HG03097 (cell line): Measurements from ENCODE around the gene RHBDF2.
"Not testable (repeated sequence)": the region's sequence is repeated elsewhere in the genome, so short reads cannot be mapped to it uniquely, and the experiment has no call there.

Experiments used
- ATAC-seq: cut with Tn5 transposase; IDR thresholded peaks from one replicate; pipeline ENCODE4 v1.9.1; 2021; ENCODE audit not compliant: unreplicated experiment, low FRiP score

The RHBDF2 gene

DNA sequence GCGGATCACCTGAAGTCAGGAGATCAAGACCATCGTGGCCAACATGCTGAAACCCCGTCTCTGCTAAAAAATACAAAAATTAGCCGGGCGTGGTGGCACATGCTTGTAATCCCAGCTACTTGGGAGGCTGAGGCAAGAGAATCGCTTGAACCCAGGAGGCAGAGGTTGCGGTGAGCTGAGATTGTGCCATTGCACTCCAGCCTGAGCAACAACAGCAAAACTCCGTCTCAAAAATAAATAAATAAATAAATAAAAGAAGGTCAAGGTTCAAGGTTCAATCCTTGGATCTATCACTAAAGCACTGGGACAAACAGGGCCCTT is 24.2 kb upstream of the RHBDF2 start:
- ATAC-seq: not testable (repeated sequence)

DNA sequence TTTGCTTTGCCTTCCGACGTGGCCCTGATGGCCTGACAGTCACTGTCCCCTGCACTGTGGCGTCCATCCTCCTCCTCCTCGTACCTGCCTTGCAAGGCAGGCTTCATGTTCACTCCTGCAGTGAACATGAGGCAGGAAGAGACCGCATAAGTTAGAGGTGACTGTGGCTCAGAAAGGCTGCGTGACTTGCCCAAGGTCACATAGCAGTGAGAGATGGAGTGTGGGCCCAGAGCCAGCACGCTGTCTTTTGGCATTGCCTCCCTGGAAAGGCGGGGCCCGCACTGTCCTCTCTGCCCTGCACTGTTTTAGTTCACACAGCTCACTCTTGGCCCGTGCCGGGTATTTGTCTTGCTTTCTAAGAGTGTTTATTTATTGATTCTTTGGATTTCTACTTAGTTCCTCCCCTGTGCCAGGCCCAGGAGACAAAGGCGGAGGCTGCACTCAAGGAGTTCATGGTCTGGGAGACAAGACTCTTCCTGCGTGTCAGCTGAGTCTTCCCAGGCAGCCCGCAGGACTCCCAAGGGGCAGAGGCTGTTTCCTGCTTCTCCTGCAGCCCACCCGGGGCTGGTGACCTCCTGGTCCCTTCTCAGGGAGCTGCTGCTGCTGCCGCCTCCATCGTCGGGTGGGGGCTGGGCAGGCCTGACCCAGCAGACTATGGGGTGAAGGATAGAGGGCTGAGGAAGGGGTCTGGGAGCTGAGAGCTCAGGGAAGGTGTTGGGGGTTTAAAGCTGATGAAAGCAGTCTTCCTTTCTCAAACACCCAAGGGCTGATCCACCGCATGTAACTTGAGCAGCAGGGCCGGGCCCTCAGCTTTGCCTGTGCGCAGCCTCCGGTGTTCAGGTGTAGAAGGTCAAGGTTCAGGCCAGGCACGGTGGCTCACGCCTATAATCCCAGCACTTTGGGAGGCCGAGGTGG is 23.6 kb upstream of the RHBDF2 start:
- no peak for ATAC-seq

DNA sequence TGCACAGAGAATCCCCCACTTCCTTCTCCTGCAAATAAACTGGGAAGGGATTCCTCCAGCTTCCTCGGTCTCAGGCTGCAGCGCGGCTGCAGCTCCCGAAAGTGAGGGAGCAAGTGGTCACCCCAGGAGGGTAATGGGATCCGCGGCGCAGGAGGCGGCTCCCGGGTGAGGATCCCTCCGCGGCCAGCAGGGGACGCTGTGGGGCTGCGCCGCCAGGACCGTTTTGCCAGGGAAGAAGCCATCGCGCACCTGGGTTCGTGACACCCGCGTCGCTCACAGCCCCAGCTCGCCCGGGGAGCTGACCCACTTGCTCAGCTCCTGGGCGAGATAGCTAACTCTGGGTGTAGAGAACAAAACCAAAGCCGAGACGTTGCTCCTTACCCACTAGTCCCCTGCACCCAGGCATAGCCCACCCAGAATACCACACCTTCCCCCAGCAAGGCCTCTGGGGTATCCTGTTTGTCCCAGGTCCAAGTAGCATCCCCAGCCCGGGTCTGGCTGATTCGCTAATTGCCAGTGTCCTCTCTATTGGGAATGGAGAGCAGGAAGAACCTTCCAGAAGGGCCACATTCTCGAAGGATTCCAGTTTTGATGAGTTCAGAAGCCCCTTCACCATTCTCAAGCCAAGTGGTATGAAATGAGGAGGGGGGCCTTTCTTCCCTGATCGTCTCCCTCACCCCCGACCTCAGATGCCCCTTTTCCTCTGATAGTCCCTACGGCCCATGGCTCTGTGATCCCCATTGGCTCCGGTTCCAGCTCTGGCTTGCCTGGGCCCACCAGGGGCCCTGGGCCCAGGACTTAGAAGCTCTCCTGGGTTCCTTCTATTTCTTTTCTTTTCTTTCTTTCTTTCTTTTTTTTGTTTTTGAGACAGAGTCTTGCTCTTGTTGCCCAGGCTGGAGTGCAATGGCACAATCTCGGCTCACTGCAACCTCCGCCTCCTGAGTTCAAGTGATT is 22.1 kb upstream of the RHBDF2 start:
- ATAC-seq: no peak

DNA sequence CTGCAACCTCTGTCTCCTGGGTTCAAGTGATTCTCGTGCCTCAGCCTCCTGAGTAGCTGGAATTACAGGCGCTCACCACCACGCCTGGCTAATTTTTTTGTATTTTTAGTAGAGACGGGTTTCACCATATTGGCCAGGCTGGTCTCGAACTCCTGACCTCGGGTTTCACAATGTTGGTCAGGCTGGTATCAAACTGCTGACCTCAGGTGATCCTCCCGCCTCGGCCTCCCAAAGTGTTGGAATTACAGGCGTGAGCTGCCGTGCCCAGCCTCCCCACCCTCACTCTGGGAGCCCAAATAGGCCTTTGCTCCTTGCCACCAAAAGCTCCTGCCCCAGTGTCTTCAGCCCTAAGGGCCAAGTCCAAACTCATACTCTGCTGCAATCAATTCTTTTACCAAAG is 20.5 kb upstream of the RHBDF2 start:
- ATAC-seq: not testable (repeated sequence)

DNA sequence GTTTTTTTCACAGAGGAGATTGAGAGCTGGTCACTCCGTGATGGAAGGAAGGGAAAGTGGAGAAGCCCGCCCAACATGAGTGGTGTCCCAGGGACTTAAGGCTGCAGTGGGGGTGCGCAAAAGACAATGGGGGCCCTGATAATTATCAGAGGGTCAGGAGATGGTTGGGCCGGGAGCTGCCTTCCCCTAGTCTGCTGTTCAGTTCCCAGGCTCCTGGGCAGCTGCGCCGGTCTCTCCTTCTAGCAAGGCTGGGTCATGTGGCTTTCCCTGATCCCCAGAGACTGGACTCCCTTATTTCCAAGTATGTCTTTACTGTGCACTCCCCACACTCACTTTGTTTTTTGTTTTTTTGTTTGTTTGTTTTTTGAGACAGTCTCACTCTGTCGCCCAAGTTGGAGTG is 20.0 kb upstream of the RHBDF2 start:
- no peak for ATAC-seq

DNA sequence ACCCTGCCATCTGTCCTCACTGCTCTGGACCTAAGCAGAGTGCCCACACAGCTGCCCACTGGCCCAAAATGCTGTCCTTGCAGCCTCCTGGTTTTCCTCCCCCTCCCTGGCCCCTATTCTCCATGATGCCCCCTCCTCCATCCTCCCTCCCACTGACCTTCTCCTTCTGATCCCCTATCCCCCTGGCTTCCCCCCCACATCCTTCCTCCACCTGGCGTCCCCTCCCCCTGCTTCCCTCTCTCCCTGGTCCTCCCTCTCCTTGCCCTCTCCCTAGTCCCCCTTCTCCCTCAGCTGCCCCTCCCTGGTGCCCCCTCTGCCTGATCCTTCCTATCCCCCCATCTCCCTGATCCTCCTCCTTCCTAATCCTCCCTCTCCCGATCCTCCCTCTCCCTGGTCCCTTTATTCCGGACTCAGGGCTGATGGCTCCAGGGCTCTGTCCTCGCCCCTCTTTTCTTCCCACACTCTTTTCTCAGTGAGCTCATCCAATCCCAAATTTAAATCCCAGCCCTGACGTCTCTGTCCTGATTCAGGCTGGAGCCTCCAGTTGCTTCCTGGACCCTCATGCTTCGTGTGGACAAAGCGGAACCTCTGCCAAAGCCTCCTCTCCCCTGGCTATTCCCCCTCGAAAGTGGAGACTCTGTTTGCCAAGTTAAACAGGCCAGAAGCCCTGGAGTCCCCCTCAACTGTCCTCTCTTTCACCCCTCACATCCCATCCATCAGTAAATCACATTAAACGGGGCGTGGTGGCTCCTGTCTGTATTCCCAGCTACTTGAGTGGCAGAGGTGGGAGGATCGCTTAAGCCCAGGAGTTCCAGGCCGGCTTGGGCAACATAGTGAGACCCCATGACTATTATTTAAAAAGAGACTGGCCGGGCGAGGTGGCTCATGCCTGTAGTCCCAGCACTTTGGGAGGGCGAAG is 18.1 kb upstream of the RHBDF2 start:
- no peak for ATAC-seq

DNA sequence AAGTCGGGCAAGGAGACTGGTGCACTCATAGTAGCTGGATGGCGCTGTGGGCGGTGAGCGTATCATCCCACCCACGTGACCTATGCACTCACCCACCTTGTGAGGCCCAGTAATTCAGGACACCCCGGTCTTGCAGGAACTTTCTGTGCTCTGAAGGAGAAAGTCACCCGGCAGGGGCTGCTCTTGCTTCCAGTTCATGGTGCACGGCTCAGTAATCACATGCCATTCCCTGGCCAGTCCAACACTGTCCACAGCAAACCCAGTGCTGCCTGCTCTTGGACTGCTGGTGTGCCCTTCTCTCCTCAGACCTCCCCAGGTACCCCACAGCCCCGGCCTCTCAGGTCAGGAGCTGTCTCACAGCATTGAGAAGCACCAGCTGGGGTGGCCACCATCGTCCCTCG is 16.4 kb upstream of the RHBDF2 start:
- ATAC-seq: no peak

DNA sequence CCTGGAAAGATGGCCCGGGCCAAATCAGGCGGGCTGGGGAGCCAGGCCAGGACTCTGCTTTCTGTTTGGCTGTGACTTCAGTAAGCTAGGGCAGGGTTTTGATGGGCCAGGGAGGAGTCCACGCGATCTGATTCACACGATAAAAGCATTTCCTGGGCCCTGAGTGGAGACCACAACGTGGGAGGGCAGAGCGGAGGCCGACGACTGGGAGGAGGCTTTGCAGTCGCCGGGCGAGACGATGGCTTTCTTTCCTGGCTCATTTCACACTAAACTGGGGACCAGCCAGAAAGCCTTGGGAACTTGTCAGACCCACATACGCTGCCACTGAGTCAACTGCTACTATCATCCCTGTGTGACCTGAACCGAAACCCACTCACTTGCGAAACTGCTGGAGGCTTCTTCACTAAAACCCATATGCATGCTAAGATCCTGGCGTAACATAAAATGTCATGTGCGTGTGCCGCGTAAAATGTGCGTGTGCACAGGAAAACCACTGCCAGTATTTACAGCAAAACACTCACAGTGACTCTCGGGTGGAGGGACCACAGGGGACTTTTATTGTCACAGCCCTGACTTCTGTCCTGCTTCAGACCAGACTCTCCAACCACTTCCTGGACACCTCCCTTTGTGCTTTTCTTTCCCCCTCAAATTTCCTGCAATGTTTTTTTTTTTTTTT is 14.2 kb upstream of the RHBDF2 start:
- no peak for ATAC-seq

DNA sequence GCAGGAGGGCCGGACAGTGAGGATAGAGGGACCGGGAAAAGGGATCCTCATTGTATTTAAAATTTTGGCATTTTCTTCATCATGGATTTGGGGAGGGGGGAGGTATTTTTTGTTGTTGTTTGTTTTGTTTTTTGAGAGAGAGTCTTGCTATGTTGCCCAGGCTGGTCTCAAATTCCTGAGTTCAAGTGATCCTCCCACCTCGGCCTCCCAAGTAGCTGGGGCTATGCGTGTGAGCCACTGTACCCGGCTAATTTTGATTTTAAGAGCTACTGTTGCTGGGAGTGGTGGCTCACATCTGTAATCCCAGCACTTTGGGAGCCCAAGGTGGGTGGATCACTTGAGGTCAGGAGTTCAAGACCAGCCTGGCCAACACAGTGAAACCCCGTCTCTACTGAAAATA is 13.1 kb upstream of the RHBDF2 start:
- not testable (repeated sequence) for ATAC-seq

DNA sequence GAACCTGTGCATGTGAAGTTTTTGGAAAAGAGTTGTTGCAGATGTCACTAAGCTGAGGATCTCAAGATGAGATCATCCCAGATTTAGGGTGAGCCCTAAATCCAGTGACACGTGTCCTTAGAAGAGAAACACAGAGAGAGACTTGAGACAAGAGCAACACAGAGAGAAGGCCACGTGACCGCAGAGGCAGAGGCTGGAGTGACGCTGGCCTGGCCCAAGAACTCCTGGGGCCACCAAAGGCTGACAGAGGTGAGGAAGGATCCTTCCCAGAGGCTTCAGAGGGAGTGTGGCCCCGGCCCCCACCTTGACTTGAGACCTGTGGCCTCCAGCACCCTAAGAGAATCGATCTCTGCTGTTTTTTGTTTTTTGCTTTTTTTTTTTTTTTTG is 12.1 kb upstream of the RHBDF2 start:
- ATAC-seq: no peak

DNA sequence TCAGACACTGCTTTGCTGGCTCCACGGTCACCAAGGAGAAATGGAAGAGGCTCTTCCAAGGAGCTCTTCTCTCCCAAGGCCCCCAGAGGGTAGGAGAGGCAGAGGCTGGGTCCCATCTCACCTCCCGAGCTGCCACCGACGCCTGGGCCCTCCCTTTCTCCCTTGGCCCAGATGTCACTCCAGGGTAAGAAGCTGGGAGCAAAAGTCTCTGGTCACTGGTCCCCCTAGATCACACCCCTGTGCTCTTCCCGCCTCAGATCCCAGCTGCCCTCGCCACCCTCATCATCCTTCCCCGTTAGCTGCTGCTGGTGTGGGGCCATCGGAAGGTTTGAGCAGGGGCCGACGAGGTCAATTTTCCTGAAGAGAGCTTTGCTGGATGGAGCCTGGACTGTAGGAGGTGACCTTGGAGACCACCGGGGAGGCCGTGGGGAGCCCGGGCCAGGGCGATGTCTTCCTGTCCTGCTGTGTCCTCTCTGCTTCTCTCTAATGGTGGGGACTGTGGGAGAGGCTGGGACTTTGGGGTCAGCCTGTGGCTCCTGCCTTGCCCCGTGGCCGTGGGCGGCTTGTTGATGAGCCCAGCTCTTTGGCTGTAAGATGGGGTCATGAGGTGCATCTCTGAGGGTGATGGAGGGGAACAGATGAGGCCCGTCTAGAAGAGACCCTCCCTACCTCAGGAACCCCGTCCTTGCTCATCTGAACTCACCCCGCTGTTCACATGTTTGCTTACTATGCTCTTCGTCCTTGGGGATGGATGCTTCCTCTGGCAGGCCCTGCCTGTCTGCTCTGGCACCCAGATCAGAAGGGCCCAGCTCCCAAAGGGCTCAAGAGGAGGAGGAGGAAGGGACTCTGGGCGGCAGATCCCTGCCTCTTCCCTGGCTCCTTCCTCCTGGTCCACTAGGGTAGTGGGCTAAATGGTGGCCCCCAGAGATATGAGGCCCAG is 11.4 kb upstream of the RHBDF2 start:
- no peak for ATAC-seq

DNA sequence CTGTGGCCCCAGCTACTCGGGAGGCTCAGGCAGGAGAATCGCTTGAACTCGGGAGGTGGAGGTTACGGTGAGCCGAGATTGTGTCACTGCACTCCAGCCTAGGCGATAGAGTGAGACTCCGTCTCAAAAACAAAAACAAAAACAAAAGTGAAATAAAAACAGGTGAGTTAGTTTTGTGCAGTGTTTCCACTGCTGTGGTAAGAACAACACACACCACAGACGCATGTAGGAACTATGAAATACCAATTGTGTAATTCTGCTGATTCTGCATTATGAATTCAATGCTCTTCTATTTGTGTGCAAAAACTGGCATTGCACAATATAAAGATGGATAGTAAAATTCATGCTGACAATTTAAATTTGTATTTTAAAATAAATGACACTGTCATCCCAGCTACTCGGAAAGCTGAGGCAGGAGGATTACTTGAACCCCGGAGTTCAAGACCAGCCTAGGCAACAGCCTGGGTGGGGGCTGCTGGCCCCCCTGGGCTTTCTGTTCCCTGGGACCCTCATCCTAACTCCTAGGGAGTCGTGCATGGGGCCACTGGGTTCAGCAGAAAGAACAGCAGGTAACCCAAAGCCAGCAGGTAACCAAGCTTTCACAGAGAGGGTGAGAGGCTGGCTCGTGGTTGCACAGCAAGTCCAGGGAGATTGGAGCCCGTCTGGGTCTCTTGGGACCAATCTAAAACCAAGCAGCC is 10.6 kb upstream of the RHBDF2 start:
- ATAC-seq: no peak

DNA sequence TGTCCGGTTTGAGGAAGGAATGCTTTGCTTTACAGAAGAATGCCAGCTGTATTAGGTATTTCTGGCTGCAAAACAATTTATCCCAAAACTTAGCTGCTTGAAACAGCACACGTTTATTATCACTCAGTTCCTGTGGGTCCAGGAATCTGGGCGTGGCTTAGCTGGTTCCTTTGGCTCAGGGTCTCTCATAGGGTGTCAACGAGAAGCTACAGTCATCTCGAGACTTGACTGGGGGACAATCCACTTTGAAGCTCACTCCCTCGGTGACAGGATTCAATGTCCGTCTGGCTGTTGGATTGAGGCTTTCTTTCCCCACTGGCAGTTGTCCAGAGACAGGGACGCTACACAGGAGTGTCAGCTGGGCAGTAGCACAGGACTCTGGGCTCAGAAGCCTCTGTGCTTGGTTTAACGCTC is 9.6 kb upstream of the RHBDF2 start:
- no peak for ATAC-seq

DNA sequence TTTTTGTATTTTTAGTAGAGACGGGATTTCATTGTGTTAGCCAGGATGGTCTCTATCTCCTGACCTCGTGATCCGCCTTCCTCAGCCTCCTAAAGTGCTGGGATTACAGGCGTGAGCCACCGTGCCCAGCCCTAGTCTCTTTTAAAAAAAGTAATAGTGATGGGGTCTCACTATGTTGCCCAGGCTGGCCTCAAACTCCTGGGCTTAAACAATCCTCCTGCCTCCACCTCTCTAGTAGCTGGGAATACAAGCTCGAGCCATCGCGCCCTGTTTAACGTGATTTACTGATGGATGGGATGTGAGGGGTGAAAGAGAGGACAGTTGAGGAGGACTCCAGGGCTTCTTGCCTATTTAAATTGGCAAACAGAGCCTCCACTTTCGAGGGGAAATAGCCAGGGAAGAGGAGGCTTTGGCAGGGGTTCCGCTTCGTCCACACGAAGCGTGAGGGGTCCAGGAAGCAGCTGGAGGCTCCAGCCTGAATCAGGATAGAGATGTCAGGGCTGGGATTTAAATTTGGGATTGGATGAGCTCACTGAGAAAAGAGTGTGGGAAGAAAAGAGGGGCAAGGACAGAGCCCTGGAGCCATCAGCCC is 7.3 kb upstream of the RHBDF2 start:
- not testable (repeated sequence) for ATAC-seq

DNA sequence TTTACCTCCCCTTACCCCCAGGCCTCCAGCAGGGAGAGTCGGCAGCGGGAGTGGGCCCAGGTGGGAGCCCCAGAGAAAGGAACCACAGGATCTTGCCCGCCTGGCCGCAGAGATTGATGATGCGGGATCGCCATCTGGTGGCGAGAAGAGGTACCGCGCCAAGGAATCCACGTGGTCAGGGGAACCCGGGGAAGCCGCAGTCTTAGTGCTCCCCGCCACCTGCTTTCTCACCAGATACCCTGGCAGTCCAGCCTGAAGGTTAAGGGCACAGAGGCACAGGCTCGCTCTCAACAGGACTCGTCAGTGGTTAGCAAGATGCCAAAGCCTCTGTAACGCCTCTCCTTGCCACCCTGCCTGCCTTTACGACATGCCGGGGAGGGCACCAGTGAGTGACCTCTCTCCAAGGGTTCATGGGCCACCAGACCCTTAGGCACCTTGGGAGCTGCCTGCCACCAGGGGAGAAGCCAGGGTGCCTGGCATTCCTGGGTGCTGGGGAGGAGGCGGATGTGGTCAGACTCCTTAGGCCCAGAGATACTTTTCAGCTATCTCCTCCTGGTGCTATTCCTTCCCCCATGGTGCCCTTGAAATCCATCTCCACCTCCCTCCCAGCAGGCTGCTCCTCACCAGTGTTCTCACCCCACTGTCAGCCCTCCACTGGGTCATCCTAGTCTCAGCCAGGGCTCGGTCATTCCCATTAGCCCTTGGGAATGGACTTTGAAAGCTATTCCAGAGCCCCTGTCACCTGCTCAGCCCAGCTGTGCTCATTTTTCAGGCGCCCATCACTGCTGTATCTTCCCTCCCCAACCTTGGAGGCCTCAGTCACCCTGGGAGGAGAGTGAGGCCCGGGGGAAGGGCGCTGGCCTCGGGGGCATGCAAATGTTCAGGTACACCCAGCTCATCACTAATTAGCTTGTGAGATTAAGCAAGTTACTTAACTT is 5.5 kb upstream of the RHBDF2 start:
- peak; percentile 66 for ATAC-seq

DNA sequence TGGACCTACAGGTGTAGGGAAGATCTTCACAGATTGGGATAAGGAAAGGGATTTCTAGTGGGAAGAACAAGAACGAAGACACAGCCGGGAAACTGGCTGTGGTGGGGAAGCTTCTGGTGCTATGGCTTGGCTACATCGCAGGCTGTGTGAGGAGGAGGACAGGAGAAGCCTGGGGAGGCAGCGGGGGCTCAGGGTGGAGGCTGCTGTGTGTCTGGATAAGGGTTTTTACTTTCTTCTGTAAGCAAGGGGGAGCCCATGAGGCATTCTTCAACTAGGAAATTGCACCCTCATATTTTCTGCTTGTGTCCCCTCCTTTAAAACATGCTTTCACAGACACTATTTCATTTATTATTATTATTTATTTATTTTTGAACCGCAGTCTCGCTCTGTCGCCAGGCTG is 2.9 kb upstream of the RHBDF2 start:
- no peak for ATAC-seq
